ENCODE results near the gene BTN3A1.

BTN3A1 gene

GRCh38 chr6:26439151-26440125 lies 37.4 kb downstream of the BTN3A1 start:
- no peak for DNase-seq (ENCODE audit: extremely low read depth, low read depth)
- no peak for TF ChIP-seq CTCF (IDR thresholded peaks at IDR 0.05; ENCODE audit: low read depth, low read length)

GRCh38 chr6:26440977-26441358 lies 38.9 kb downstream of the BTN3A1 start:
- no peak for DNase-seq (ENCODE audit: extremely low read depth, low read depth)
- TF ChIP-seq CTCF (IDR thresholded peaks at IDR 0.05; ENCODE audit: low read depth, low read length), result no peak

GRCh38 chr6:26441977-26442376 lies 39.9 kb downstream of the BTN3A1 start:
- DNase-seq (ENCODE audit: extremely low read depth, low read depth), result no peak
- TF ChIP-seq CTCF (IDR thresholded peaks at IDR 0.05; ENCODE audit: low read depth, low read length), result no peak

- no peak for DNase-seq (ENCODE audit: extremely low read depth, low read depth)
- no peak for TF ChIP-seq CTCF (IDR thresholded peaks at IDR 0.05; ENCODE audit: low read depth, low read length)
These were observed 44.0 kb downstream of the BTN3A1 start for GRCh38 chr6:26445934-26446667.

GRCh38 chr6:26447257-26447656 lies 45.2 kb downstream of the BTN3A1 start:
- no peak for DNase-seq (ENCODE audit: extremely low read depth, low read depth)
- TF ChIP-seq CTCF (IDR thresholded peaks at IDR 0.05; ENCODE audit: low read depth, low read length), result no peak

- no peak for DNase-seq (ENCODE audit: extremely low read depth, low read depth)
- TF ChIP-seq CTCF (IDR thresholded peaks at IDR 0.05; ENCODE audit: low read depth, low read length), result no peak
These were observed 48.2 kb downstream of the BTN3A1 start for GRCh38 chr6:26450240-26450639.
